HepG2 (cell line): ENCODE measurements around the gene CYP46A1. TPM values are rescaled to one million over a fixed set of nuclear protein-coding genes. Genes with fewer than 3 reads are reported as not detected.
A peak's percentile ranks its signal among the peaks of the same experiment; 100 is the strongest.

Experiments used
- ATAC-seq: fragments of 200-7000 bp; cut with Tn5 transposase; 3 replicates; pipeline ENCODE4 v1.9.1; 2020; ENCODE audit warnings: mild to moderate bottlenecking, moderate library complexity
- BruUV-seq: library from RNA; stranded (reverse); fragments of 400-500 nt; replicated peaks from 2 replicates; lab custom pipeline; 2021; lab: Mats Ljungman, UMichigan
- CTCF ChIA-PET: fragments of 300-600 bp; formaldehyde crosslinking; extraction: SDS; loops from one replicate; lab custom pipeline; 2021; ENCODE audit warnings: low total read pairs, inconsistent platforms, low intra/inter-chr PET ratio; lab: Yijun Ruan, JAX
- POLR2A ChIA-PET: fragments of 350-600 bp; sonication (Branson Sonifier 250); formaldehyde crosslinking; loops from one replicate; lab custom pipeline; 2020; ENCODE audit warnings: antibody characterized with exemption, inconsistent platforms; lab: Yijun Ruan, JAX
- DNase-seq: peaks from one replicate; pipeline ENCODE4 v3.0.0-alpha.2; 2015; ENCODE audit warnings: low spot score
- FAIRE-seq: peaks from 3 replicates; lab custom pipeline; 2011; peaks lifted over from hg19 to GRCh38; lab: Jason Lieb, UNC
- H2AFZ ChIP-seq: one replicate; pipeline ENCODE4 v1.6.1; 2011; ENCODE audit warnings: low read length, inconsistent platforms
- H3K27ac ChIP-seq: fragments of 300-600 bp; 3 replicates; pipeline ENCODE4 v1.8.0; 2011; ENCODE audit warnings: mixed run types, mild to moderate bottlenecking, mixed read lengths, low read length, inconsistent platforms; ENCODE audit not compliant: insufficient read depth; ENCODE audit errors: extremely low read length
- H3K27me3 ChIP-seq, 2 experiments: fragments of 200-600 bp in 1 of 2; 2 replicates in 1 of 2; 3 replicates in 1 of 2; pipeline versions ENCODE4 v1.6.0 to v1.8.0; 2011; ENCODE audit warnings: low read length in 2 of 2, mild to moderate bottlenecking in 2 of 2, moderate library complexity in 2 of 2, inconsistent platforms in 1 of 2; ENCODE audit not compliant: insufficient read depth in 2 of 2, control insufficient read depth in 1 of 2
- H3K36me3 ChIP-seq, 2 experiments: fragments of 200-600 bp in 1 of 2; replicated peaks in 1 of 2; 2 replicates in 1 of 2; 3 replicates in 1 of 2; pipeline versions ENCODE4 v1.5.1 to v1.8.0; 2011; ENCODE audit warnings: low read length in 2 of 2, inconsistent platforms in 1 of 2; ENCODE audit not compliant: insufficient read depth in 2 of 2, control insufficient read depth in 1 of 2
- H3K4me1 ChIP-seq: 2 replicates; pipeline ENCODE4 v1.5.1; 2012; ENCODE audit warnings: low read length, inconsistent platforms; ENCODE audit not compliant: insufficient read depth
- H3K4me2 ChIP-seq: 2 replicates; pipeline ENCODE4 v1.6.0; 2011; ENCODE audit warnings: low read depth, low read length, inconsistent platforms
- H3K4me3 ChIP-seq, 3 experiments: fragments of 200-600 bp in 1 of 3; sonication (generic), shearing (Covaris generic) in 1 of 3; replicated peaks in 1 of 3; 2 replicates each; pipeline ENCODE4 v1.5.1; 2011 to 2016; ENCODE audit warnings: low read length in 3 of 3, inconsistent platforms in 2 of 3, low read depth in 2 of 3, mild to moderate bottlenecking in 2 of 3, control low read depth in 1 of 3, mixed read lengths in 1 of 3; ENCODE audit not compliant: insufficient read depth in 1 of 3
- H3K79me2 ChIP-seq: one replicate; pipeline ENCODE4 v1.6.1; 2011; ENCODE audit warnings: low read length, inconsistent platforms; ENCODE audit not compliant: insufficient read depth
- H3K9ac ChIP-seq: 2 replicates; pipeline ENCODE4 v1.6.0; 2011; ENCODE audit warnings: mild to moderate bottlenecking, low read depth, low read length, inconsistent platforms; ENCODE audit not compliant: insufficient read depth
- H3K9me3 ChIP-seq: 2 replicates; pipeline ENCODE4 v1.5.1; 2012; ENCODE audit warnings: mild to moderate bottlenecking, low read length
- H4K20me1 ChIP-seq: 2 replicates; pipeline ENCODE4 v1.6.0; 2011; ENCODE audit warnings: inconsistent platforms, mild to moderate bottlenecking, low read length, moderate library complexity; ENCODE audit not compliant: insufficient read depth
- CAMTA2 ChIP-seq: sonication (generic); formaldehyde crosslinking; IDR thresholded peaks from 2 replicates; pipeline ENCODE4 v1.4.0; 2020; ENCODE audit warnings: mild to moderate bottlenecking, missing genetic modification reagents, borderline replicate concordance
- HNF4A ChIP-seq: sonication (generic); formaldehyde crosslinking; IDR thresholded peaks from 2 replicates; pipeline ENCODE4 v1.4.0; 2020; ENCODE audit warnings: missing genetic modification reagents
- NCOR1 ChIP-seq: fragments of 200-600 bp; sonication (generic); IDR thresholded peaks from 2 replicates; pipeline ENCODE4 v1.7.0; 2017; ENCODE audit warnings: antibody characterized with exemption, low read length, borderline replicate concordance
- ZNF501 ChIP-seq: sonication (generic); formaldehyde crosslinking; IDR thresholded peaks from 2 replicates; pipeline ENCODE4 v1.5.1; 2020; ENCODE audit warnings: mild to moderate bottlenecking, moderate library complexity, missing genetic modification reagents
- ZNF614 ChIP-seq: IDR thresholded peaks from 2 replicates; pipeline ENCODE4 v1.6.1; 2018; ENCODE audit warnings: missing biosample characterization, missing genetic modification reagents, inconsistent platforms, borderline replicate concordance
- ZNF670 ChIP-seq: sonication (generic); formaldehyde crosslinking; IDR thresholded peaks from 2 replicates; pipeline ENCODE4 v1.8.0; 2022; ENCODE audit warnings: mild to moderate bottlenecking, missing genetic modification reagents, borderline replicate concordance
- ZNF674 ChIP-seq: sonication (generic); formaldehyde crosslinking; IDR thresholded peaks from 2 replicates; pipeline ENCODE4 v1.5.0; 2020; ENCODE audit warnings: low read depth, mild to moderate bottlenecking, missing genetic modification reagents
- ZNF75D ChIP-seq: sonication (generic); formaldehyde crosslinking; IDR thresholded peaks from 2 replicates; pipeline ENCODE4 v1.8.1; 2023; ENCODE audit warnings: missing genetic modification reagents, mild to moderate bottlenecking, borderline replicate concordance
- ZSCAN29 ChIP-seq: sonication (generic); formaldehyde crosslinking; conservative IDR thresholded peaks from 2 replicates; pipeline ENCODE4 v1.4.0; 2020; ENCODE audit warnings: mild to moderate bottlenecking, missing genetic modification reagents
- WGBS: methylation state at CpG from one replicate; pipeline ENCODE4 v1.1.6; 2017; ENCODE audit warnings: low lambda C conversion rate; 5-methylcytosine and 5-hydroxymethylcytosine counted together
- in situ Hi-C: cut with HindIII; loops from 2 replicates; pipeline ENCODE4 v1.10.0; 2017; ENCODE audit warnings: low pct_unique_long_range_greater_than_20kb; ENCODE audit not compliant: extremely low pct_ligation_motif_present
- intact Hi-C: fragments of 100-400 bp; cut with micrococcal nuclease; formaldehyde crosslinking; loops from one replicate; pipeline ENCODE4 v1.10.0; 2022; ENCODE audit not compliant: unreplicated experiment
- polyA plus RNA-seq, 8 experiments: library from polyadenylated mRNA; depleted of rRNA in 3 of 8; stranded (reverse) in 7 of 8; unstranded in 1 of 8; fragments of >200 nt; fragmentation: Illumina TruSeq in 4 of 8; extraction: Trizol in 4 of 8; gene quantifications; 2 replicates each; pipeline versions ENCODE4 v1.2.1 to v1.2.3, GENCODE V29; 2011 to 2016; ENCODE audit warnings: low read depth in 4 of 8, missing spikeins in 1 of 8, mixed read lengths in 1 of 8; ENCODE audit not compliant: insufficient read depth in 1 of 8
- total RNA-seq, 5 experiments: library from RNA; depleted of rRNA; stranded (reverse); fragments of >200 nt; fragmentation: Illumina TruSeq; extraction: Trizol; gene quantifications; 2 replicates each; pipeline ENCODE4 v1.2.3, GENCODE V29; 2016; ENCODE audit warnings: low read depth in 1 of 5
- TF ChIP-seq, protein P1 (sequence below): sonication (generic); formaldehyde crosslinking; IDR thresholded peaks from 2 replicates; pipeline ENCODE4 v1.5.0; 2020; ENCODE audit warnings: missing genetic modification reagents
- TF ChIP-seq, protein P2 (sequence below): sonication (generic); formaldehyde crosslinking; IDR thresholded peaks from 2 replicates; pipeline ENCODE4 v1.5.0; 2020; ENCODE audit warnings: mild to moderate bottlenecking, missing genetic modification reagents

Gene CYP46A1
- total and polyA plus RNA-seq, 2 of the 13 experiments (the other 11 are each of a cell fraction or from before 2014, with no cell fraction given): not detected

- H3K4me3 ChIP-seq: no peak overlapping the region
- peaks cover 3 to 5% of the 10 kb centered on the region in 2 experiments; a peak in 2 of 5 replicates for H3K27me3 ChIP-seq
- intact Hi-C loops: no loop called here
- no peaks in the 10 kb centered on the region for H4K20me1 ChIP-seq
- ChIA-PET POLR2A (no interaction called here), CTCF (no interaction called here)
- H2AFZ ChIP-seq: no peak overlapping the region
- H3K79me2 ChIP-seq: no peaks in the 10 kb centered on the region
- ATAC-seq: no peak
- TF ChIP-seq CAMTA2 (no peak), ZNF501 (no peak), NCOR1 (no peak), ZNF614 (CRISPR knock-in tag) (no peak), ZNF75D (CRISPR knock-in tag) (no peak), ZSCAN29 (no peak), ZNF674 (CRISPR knock-in tag) (no peak)
- TF ChIP-seq, protein P1, sequence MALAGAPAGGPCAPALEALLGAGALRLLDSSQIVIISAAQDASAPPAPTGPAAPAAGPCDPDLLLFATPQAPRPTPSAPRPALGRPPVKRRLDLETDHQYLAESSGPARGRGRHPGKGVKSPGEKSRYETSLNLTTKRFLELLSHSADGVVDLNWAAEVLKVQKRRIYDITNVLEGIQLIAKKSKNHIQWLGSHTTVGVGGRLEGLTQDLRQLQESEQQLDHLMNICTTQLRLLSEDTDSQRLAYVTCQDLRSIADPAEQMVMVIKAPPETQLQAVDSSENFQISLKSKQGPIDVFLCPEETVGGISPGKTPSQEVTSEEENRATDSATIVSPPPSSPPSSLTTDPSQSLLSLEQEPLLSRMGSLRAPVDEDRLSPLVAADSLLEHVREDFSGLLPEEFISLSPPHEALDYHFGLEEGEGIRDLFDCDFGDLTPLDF (CRISPR knock-in tag): no peak
- TF ChIP-seq, all 625 proteins: peak for 0
- in situ Hi-C loops: no loop called here
- Histone ChIP-seq H3K36me3 (no peaks in the 10 kb centered on the region), H3K27ac (no peak overlapping the region), H3K4me2 (no peak overlapping the region), H3K9ac (no peak overlapping the region), H3K4me1 (peaks cover 19% of the 10 kb centered on the region), H3K9me3 (no peaks in the 10 kb centered on the region)
- BruUV-seq: no TSS peak
- FAIRE-seq: no peak
- 71% methylated on average over 8 of the region's 8 CpGs for WGBS
- DNase-seq: no peak
These were observed 34.9 kb upstream of the CYP46A1 start for GRCh38 chr14:99649219-99649618.

DNA sequence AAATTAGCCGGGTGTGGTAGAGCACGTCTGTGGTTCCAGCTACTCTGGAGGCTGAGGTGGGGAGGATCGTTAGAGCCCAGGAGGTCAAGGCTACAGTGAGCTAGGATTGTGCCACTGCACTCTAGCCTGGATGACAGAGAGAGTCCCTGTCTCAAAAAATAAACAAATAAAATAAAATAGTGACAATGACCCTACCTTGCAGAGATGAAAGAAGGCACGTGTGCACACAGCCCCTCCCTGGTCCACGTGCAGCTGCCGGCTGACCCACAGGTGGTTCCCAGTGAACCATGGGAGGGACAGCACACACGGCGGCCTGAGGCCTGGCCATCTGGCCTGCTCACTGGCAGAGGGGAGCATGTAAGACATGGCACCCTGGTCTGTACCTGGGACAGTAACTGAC is 34.5 kb upstream of the CYP46A1 start:
- no peaks in the 10 kb centered on the region for H3K79me2 ChIP-seq
- H4K20me1 ChIP-seq: no peaks in the 10 kb centered on the region
- in situ Hi-C loops: no loop called here
- intact Hi-C loops: no loop called here
- H2AFZ ChIP-seq: no peak overlapping the region
- ChIA-PET POLR2A (no interaction called here), CTCF (no interaction called here)
- ATAC-seq (peak; percentile 49), FAIRE-seq (no peak), DNase-seq (peak; percentile 39)
- no peak overlapping the region for H3K27ac ChIP-seq
- H3K4me1 ChIP-seq: peaks cover 19% of the 10 kb centered on the region
- no TSS peak for BruUV-seq
- no peak overlapping the region for H3K9ac ChIP-seq
- H3K36me3 ChIP-seq: no peaks in the 10 kb centered on the region
- H3K4me2 ChIP-seq: peak overlapping the region; percentile 30; the same call in 1 of the 2 replicates
- H3K9me3 ChIP-seq: no peaks in the 10 kb centered on the region
- 5% methylated on average over 8 of the region's 8 CpGs for WGBS
- peaks cover 3 to 5% of the 10 kb centered on the region in 2 experiments; a peak in 2 of 5 replicates for H3K27me3 ChIP-seq
- no peak overlapping the region; a peak in 1 of 6 replicates for H3K4me3 ChIP-seq
- TF ChIP-seq ZNF670 (CRISPR knock-in tag): 0 out of 2 replicates have a peak, but pooled peaks have one; percentile 31
- TF ChIP-seq, protein P2, sequence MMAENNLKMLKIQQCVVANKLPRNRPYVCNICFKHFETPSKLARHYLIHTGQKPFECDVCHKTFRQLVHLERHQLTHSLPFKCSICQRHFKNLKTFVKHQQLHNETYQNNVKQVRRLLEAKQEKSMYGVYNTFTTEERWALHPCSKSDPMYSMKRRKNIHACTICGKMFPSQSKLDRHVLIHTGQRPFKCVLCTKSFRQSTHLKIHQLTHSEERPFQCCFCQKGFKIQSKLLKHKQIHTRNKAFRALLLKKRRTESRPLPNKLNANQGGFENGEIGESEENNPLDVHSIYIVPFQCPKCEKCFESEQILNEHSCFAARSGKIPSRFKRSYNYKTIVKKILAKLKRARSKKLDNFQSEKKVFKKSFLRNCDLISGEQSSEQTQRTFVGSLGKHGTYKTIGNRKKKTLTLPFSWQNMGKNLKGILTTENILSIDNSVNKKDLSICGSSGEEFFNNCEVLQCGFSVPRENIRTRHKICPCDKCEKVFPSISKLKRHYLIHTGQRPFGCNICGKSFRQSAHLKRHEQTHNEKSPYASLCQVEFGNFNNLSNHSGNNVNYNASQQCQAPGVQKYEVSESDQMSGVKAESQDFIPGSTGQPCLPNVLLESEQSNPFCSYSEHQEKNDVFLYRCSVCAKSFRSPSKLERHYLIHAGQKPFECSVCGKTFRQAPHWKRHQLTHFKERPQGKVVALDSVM (CRISPR knock-in tag): peak; percentile 97
- TF ChIP-seq HNF4A (CRISPR knock-in tag): peak; percentile 30
